Skeletal muscle tissue (tissue), 4 donors: ENCODE data around the gene CENPVL3. TPM values are rescaled to one million over a fixed set of nuclear protein-coding genes. Genes with fewer than 3 reads are reported as not detected.

ENCODE experiments used
- H3K27ac ChIP-seq: one replicate; pipeline ENCODE4 v1.7.0; 2013; ENCODE audit warnings: mild to moderate bottlenecking, low read depth, low read length, inconsistent platforms
- H3K27me3 ChIP-seq, 3 donors: one replicate each; pipeline ENCODE4 v1.7.0; 2013; ENCODE audit warnings: low read length in 3 of 3; ENCODE audit not compliant: control insufficient read depth in 3 of 3, insufficient read depth in 3 of 3
- H3K36me3 ChIP-seq, 3 donors: one replicate each; pipeline ENCODE4 v1.7.0; 2013; ENCODE audit warnings: low read length in 3 of 3; ENCODE audit not compliant: control insufficient read depth in 3 of 3, insufficient read depth in 3 of 3
- H3K4me1 ChIP-seq, 3 donors: one replicate each; pipeline ENCODE4 v1.7.0; 2013; ENCODE audit warnings: low read length in 3 of 3, mild to moderate bottlenecking in 3 of 3; ENCODE audit not compliant: control insufficient read depth in 3 of 3, insufficient read depth in 3 of 3
- H3K4me3 ChIP-seq, 3 donors: one replicate each; pipeline ENCODE4 v1.7.0; 2013; ENCODE audit warnings: low read length in 3 of 3
- H3K9ac ChIP-seq, 3 donors: one replicate each; pipeline ENCODE4 v1.7.0; 2013; ENCODE audit warnings: low read length in 3 of 3, mild to moderate bottlenecking in 3 of 3, moderate library complexity in 2 of 3, low read depth in 1 of 3
- H3K9me3 ChIP-seq, 3 donors: one replicate each; pipeline ENCODE4 v1.7.0; 2013; ENCODE audit warnings: low read length in 3 of 3; ENCODE audit not compliant: control insufficient read depth in 3 of 3
- total RNA-seq: library from RNA; depleted of rRNA; stranded (reverse); fragments of >200 nt; gene quantifications from one replicate; pipeline ENCODE4 v1.2.3, GENCODE V29; 2014
- donor health status: Osteomylitis.

The CENPVL3 gene
- total RNA-seq, 1 donor from 2014 or later, result not detected

DNA sequence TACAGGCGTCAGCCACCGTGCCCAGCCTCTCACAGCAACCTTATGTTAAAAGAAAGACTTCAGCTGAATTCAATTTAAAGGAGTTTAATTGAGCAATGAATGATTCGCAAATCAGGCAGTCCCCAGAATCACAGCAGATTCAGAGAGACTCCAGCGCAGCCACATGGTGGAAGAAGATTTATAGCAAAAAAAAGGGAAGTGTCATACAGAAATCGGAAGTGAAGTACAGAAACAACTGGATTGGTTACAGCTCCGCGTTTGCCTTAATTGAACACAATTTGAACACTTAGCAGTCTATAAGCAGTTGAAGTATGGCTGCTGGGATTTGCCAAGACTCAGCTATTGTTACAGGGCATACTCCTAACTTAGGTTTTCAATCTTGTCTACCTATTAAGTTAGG, 19.8 kb downstream of the CENPVL3 start:
- H3K4me1 ChIP-seq, result no peaks in the 10 kb centered on the region
- peaks cover 0 to 10% (median 0%) of the 10 kb centered on the region in 3 donors for H3K27me3 ChIP-seq
- no peaks in the 10 kb centered on the region for H3K36me3 ChIP-seq
- no peak overlapping the region for H3K27ac ChIP-seq
- H3K9me3 ChIP-seq, result no peaks in the 10 kb centered on the region
- H3K9ac ChIP-seq, result no peak overlapping the region
- H3K4me3 ChIP-seq, result no peak overlapping the region

DNA sequence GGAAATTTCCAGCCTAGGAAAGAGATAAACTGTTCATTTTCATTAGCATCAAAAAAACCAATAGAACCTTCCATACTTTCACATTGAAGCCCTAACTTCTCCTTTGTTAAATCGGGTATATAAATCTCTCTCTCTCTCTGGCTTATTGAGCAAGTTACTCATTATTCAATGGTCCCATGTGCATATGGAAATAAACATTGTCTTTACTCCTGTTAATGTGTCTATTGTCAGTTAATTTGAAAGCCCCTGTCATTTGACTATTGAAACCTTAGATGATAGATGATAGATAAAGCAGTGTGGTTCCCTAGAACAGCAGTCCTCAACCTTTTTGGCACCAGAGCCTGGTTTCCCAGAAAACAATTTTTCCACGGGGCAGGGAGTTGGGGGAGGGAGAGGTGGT, 46.8 kb downstream of the CENPVL3 start:
- no peak overlapping the region for H3K9ac ChIP-seq
- H3K4me1 ChIP-seq, result no peaks in the 10 kb centered on the region
- H3K4me3 ChIP-seq, result no peak overlapping the region
- no peak overlapping the region for H3K27ac ChIP-seq
- peaks cover 0 to 5% (median 0%) of the 10 kb centered on the region in 3 donors for H3K27me3 ChIP-seq
- H3K9me3 ChIP-seq, result no peaks in the 10 kb centered on the region
- H3K36me3 ChIP-seq, result no peaks in the 10 kb centered on the region

DNA sequence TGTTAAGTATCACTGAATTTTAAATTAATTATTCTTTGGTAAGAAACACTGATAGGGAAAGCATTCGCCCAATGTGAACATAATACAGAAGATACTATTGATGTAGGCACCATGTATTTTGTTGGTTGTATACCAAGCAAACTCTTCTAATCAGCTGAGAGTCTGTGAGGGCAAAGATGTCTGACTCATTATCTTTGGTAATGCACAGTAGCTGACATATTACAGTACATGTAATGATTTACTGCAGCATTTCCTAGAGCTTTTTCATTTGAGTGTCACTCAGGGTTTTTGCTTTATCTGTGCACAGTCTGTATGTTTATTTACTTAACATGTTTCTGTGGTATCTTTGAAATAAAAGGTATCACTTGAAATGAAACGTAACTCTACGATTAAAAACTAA, 49.2 kb downstream of the CENPVL3 start:
- Histone ChIP-seq H3K9ac (no peak overlapping the region), H3K4me3 (no peak overlapping the region), H3K9me3 (no peaks in the 10 kb centered on the region), H3K27ac (no peak overlapping the region), H3K4me1 (no peaks in the 10 kb centered on the region), H3K36me3 (no peaks in the 10 kb centered on the region), H3K27me3 (no peaks in the 10 kb centered on the region)

DNA sequence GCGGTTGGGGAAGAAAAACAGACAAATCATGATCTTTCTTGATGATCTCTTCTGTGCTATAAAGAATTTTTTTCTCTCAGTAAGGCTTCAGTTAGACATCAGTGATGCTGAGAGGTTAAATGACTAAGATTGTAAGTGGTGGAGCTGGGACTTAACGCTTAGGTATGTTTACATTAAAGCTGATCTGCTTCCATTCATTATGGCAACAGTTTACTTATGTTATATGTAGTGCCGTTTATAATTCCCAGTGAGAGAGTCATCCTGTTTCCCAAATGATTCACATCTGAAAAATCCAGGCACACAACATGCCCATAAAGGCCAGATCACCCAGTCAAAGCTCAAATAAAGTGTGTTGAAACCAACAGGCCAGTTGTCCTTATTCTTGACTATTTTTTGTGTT, 50.1 kb downstream of the CENPVL3 start:
- H3K9ac ChIP-seq, result no peak overlapping the region
- no peaks in the 10 kb centered on the region for H3K36me3 ChIP-seq
- H3K4me3 ChIP-seq, result no peak overlapping the region
- no peaks in the 10 kb centered on the region for H3K4me1 ChIP-seq
- no peaks in the 10 kb centered on the region for H3K27me3 ChIP-seq
- no peak overlapping the region for H3K27ac ChIP-seq
- no peaks in the 10 kb centered on the region for H3K9me3 ChIP-seq

Other genes starting within 250 kb of the CENPVL3 start
- 3.7 TPM for gene NUDT11, start 122.3 kb downstream of the CENPVL3 start, total RNA-seq
- not detected for gene CENPVL2, start 63.9 kb upstream of the CENPVL3 start, total RNA-seq
- not detected for gene CENPVL1, start 91.6 kb upstream of the CENPVL3 start, total RNA-seq
- gene GSPT2, start 124.5 kb upstream of the CENPVL3 start, total RNA-seq, result 5.2 TPM